ENCODE results near the gene PHYKPL.

PHYKPL gene

DNA sequence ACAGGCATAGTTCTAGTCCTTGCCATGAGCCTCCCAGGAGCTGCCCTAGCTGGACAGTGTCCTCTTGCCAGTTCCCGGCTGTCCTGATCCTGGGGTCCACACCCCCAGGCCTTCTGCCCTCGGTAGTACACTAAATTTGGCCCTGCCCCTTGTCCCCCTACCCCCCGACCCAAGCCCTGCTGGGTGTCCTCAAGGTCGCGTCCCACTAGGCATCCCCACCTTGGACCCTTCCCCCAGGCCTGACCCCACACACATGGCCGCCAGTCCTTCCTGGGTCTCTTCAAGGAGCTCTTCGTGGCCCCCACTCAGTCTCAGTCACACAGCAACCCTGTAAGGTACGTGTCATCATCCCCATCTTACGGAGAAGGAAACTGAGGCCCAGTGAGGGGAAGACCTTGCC is 40.0 kb upstream of the PHYKPL start:
- no peak overlapping the region for H3K4me3 ChIP-seq (ENCODE audit: low read depth, low read length)
- TF ChIP-seq, protein P1, sequence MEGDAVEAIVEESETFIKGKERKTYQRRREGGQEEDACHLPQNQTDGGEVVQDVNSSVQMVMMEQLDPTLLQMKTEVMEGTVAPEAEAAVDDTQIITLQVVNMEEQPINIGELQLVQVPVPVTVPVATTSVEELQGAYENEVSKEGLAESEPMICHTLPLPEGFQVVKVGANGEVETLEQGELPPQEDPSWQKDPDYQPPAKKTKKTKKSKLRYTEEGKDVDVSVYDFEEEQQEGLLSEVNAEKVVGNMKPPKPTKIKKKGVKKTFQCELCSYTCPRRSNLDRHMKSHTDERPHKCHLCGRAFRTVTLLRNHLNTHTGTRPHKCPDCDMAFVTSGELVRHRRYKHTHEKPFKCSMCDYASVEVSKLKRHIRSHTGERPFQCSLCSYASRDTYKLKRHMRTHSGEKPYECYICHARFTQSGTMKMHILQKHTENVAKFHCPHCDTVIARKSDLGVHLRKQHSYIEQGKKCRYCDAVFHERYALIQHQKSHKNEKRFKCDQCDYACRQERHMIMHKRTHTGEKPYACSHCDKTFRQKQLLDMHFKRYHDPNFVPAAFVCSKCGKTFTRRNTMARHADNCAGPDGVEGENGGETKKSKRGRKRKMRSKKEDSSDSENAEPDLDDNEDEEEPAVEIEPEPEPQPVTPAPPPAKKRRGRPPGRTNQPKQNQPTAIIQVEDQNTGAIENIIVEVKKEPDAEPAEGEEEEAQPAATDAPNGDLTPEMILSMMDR (conservative IDR thresholded peaks at IDR 0.05; ENCODE audit: low read depth, low read length) = no peak
- DNase-seq (ENCODE audit: low read depth) = no peak

DNA sequence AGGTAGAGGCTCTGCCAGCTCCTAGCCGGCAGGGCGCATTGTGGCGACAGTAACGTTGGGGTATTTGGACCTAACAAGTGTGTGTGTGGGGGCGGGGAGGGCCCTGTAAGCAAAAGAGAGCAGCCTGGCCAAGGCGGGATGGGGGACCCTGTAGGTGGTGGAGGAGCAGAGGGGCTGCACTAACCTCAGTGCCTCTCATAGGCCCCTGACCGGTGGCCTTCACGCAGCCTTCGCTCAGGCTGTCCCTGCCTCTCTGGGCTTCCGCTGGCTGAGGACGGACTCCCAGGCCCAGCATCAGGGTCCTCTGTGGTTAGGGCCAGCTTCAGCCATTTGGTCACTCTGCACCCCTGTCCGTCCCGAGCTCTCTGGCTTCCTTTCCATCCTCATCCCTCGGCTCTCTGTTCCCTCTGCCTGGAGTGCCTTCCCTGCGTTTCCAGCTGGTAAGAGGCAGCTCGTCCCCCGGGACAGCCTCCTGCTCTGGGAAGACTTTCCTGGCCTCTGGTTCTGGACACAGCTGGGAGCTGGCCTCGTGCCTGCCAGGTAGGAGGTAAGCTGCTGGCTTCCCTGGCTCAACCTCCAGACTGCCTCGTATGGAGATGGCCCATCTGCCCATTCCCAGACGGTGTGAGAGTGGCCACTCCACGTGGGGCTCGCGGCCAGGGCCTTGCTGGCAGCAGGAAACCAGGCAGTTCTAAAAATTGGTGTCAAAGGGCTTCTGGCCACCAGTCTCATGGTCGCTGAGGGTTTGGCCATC is 39.3 kb upstream of the PHYKPL start:
- no peak for DNase-seq (ENCODE audit: low read depth)
- TF ChIP-seq, protein P1 (conservative IDR thresholded peaks at IDR 0.05; ENCODE audit: low read depth, low read length) = no peak
- H3K4me3 ChIP-seq (ENCODE audit: low read depth, low read length) = no peak overlapping the region

DNA sequence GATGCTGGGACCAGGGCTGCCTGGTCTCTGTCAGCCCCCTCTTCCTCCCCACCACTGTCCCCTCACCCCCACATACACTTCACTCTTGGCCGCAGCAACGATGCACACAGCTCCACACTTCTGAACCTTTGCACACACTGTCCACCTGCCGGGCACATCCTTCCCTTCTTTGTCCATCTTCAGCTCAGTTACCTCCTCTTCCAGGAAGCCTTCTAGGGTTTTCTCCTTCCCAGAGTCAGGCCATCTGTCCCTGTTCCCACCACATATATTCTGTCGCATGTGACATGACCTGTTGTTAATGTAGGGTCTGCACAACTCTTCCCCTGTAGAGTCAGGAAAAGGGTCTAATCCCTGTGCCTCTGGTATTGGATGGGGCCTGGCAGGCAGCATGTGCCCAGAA is 38.6 kb upstream of the PHYKPL start:
- TF ChIP-seq, protein P1 (conservative IDR thresholded peaks at IDR 0.05; ENCODE audit: low read depth, low read length) = no peak
- DNase-seq (ENCODE audit: low read depth) = no peak
- no peak overlapping the region for H3K4me3 ChIP-seq (ENCODE audit: low read depth, low read length)

DNA sequence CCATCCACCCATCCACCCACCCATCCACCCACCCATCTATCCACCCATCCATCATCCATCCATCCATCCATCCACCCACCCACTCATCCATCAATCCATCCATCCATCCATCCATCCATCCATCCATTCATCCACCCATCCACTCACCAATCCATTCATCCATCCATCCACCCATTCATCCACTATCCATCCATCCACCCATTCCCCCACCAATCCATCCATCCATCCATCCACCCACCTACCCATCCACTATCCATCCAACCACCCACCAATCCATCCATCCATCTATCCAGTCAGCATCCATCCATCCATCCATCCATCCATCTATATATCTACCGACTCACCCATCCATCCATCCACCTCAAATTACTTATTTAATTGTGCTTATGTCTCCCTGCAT is 36.9 kb upstream of the PHYKPL start:
- TF ChIP-seq, protein P1 (conservative IDR thresholded peaks at IDR 0.05; ENCODE audit: low read depth, low read length) = no peak
- DNase-seq (ENCODE audit: low read depth) = no peak
- no peak overlapping the region for H3K4me3 ChIP-seq (ENCODE audit: low read depth, low read length)

DNA sequence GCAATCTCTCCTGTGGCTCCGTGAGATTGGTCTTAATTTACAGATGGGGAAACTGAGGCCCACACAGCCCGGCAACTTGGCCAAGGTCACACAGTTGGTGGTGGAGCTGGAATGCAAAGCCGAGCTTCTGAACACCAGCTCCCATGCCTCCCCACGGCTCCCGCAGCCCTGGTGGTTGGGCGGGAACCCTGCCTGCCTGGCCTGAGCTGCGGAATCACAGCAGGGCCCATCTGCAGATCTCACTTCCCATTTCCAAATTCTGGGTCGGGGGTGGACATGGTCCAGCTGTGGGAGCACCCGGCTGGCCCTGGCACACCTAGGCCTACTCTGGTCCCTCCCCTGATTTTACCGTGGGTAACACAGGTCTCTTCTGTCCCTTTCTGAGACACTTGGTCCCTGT is 35.3 kb upstream of the PHYKPL start:
- DNase-seq (ENCODE audit: low read depth) = no peak
- TF ChIP-seq, protein P1 (conservative IDR thresholded peaks at IDR 0.05; ENCODE audit: low read depth, low read length) = no peak
- H3K4me3 ChIP-seq (ENCODE audit: low read depth, low read length) = no peak overlapping the region

DNA sequence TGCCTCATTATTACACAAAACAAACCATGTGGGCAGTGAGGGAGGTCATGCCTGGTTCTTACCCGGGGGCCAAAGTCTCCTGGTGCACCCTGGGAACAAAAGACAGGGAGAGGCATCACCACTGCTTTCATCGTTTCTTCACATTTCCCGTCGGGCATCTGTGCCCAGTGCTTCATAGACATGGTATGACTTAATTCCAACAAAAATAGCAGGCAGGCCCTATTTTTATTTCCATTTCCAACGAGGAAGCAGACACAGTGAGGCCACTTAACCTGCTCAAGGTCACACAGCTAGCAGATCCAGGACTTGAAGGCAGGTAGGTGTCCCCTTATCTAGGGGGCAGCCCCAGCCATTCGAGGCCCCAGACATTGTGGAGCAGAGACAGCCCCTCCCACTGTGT is 34.6 kb upstream of the PHYKPL start:
- TF ChIP-seq, protein P1 (conservative IDR thresholded peaks at IDR 0.05; ENCODE audit: low read depth, low read length) = no peak
- DNase-seq (ENCODE audit: low read depth) = no peak
- H3K4me3 ChIP-seq (ENCODE audit: low read depth, low read length) = no peak overlapping the region

DNA sequence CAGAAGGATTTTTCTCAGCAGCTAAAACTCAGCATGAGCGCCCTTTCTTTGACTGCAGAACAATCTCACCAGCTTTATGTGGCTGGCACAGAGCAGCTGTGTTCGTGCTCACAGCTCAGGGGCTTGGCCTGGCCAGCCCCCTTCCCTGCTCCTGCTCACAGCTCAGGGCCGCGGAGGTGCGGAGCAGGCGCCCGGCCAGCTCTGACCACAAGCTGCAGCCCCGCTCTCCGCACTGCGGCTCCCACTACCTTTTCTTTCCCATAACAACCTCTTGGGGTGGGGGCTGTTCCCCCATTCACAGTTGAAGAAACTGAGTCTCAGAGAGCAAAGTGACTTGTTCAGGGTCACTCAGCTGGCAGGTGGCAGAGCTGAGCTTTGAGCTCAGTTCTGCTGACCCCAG is 34.0 kb upstream of the PHYKPL start:
- TF ChIP-seq, protein P1 (conservative IDR thresholded peaks at IDR 0.05; ENCODE audit: low read depth, low read length) = no peak
- no peak for DNase-seq (ENCODE audit: low read depth)

More for the DNA sequence above, 34.0 kb upstream of the PHYKPL start:
- H3K4me3 ChIP-seq (ENCODE audit: low read depth, low read length) = no peak overlapping the region

Measured in choroid plexus epithelial cell (primary cell).